Lower leg skin (tissue), 3 donors: ENCODE data around the gene XPR1.

Experiments
- POLR2A ChIP-seq, 2 donors: fragments of 450-650 bp; IDR thresholded peaks; one replicate each; pipeline ENCODE4 v1.6.1; 2016 to 2017; ENCODE audit warnings: antibody characterized with exemption in 2 of 2, mild to moderate bottlenecking in 1 of 2, moderate library complexity in 1 of 2
- TF ChIP-seq, protein P1 (sequence below), 3 donors: fragments of 450-650 bp; IDR thresholded peaks; one replicate each; pipeline ENCODE4 v1.5.1; 2016; ENCODE audit warnings: antibody characterized with exemption in 3 of 3, mild to moderate bottlenecking in 3 of 3, moderate library complexity in 2 of 3

- TF ChIP-seq, protein P1, sequence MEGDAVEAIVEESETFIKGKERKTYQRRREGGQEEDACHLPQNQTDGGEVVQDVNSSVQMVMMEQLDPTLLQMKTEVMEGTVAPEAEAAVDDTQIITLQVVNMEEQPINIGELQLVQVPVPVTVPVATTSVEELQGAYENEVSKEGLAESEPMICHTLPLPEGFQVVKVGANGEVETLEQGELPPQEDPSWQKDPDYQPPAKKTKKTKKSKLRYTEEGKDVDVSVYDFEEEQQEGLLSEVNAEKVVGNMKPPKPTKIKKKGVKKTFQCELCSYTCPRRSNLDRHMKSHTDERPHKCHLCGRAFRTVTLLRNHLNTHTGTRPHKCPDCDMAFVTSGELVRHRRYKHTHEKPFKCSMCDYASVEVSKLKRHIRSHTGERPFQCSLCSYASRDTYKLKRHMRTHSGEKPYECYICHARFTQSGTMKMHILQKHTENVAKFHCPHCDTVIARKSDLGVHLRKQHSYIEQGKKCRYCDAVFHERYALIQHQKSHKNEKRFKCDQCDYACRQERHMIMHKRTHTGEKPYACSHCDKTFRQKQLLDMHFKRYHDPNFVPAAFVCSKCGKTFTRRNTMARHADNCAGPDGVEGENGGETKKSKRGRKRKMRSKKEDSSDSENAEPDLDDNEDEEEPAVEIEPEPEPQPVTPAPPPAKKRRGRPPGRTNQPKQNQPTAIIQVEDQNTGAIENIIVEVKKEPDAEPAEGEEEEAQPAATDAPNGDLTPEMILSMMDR (IDR thresholded peaks at IDR 0.05) = no peak
- TF ChIP-seq POLR2A (IDR thresholded peaks at IDR 0.05) = no peak
These were observed 289.6 kb downstream of the XPR1 start for GRCh38 chr1:180921386-180921785.
